Rectal smooth muscle tissue (tissue), 1 donor: ENCODE measurements around the gene CFAP97D1.

Experiments used
- H3K27ac ChIP-seq: one replicate; pipeline ENCODE4 v1.7.0; 2013; ENCODE audit warnings: low read depth, low read length, inconsistent platforms
- H3K27me3 ChIP-seq: one replicate; pipeline ENCODE4 v1.7.0; 2013; ENCODE audit warnings: low read length; ENCODE audit not compliant: control insufficient read depth, insufficient read depth
- H3K36me3 ChIP-seq: one replicate; pipeline ENCODE4 v1.7.0; 2013; ENCODE audit warnings: low read length; ENCODE audit not compliant: control insufficient read depth, insufficient read depth
- H3K4me1 ChIP-seq: one replicate; pipeline ENCODE4 v1.7.0; 2013; ENCODE audit warnings: low read length; ENCODE audit not compliant: control insufficient read depth, insufficient read depth
- H3K4me3 ChIP-seq: one replicate; pipeline ENCODE4 v1.7.0; 2013; ENCODE audit warnings: low read length
- H3K9ac ChIP-seq: one replicate; pipeline ENCODE4 v1.7.0; 2013; ENCODE audit warnings: low read length

Gene CFAP97D1

DNA sequence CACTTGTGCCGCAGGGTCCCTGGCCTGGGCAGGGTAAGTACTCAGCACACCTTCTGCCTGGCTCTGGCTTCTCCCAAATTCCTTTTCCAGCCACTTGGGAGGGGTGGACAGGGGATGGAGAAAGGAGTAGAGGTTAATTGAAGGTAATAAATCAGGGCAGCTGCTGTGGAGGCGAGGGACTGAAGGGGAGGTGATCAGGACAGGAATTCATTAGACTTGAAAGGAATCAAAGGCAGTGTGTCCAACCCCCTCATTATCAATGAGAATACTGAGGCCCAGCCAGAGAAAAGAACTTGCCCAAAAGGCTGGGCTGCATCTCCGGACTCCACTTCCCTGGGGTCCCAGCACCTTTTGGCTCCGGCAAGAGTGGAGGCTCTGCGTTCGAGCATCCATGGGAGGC lies 24.0 kb upstream of the CFAP97D1 start:
- no peak overlapping the region for H3K4me3 ChIP-seq
- H3K36me3 ChIP-seq, result no peaks in the 10 kb centered on the region
- peaks cover 18% of the 10 kb centered on the region for H3K27me3 ChIP-seq
- peaks cover 4% of the 10 kb centered on the region for H3K4me1 ChIP-seq
- no peak overlapping the region for H3K9ac ChIP-seq
- H3K27ac ChIP-seq, result no peak overlapping the region

DNA sequence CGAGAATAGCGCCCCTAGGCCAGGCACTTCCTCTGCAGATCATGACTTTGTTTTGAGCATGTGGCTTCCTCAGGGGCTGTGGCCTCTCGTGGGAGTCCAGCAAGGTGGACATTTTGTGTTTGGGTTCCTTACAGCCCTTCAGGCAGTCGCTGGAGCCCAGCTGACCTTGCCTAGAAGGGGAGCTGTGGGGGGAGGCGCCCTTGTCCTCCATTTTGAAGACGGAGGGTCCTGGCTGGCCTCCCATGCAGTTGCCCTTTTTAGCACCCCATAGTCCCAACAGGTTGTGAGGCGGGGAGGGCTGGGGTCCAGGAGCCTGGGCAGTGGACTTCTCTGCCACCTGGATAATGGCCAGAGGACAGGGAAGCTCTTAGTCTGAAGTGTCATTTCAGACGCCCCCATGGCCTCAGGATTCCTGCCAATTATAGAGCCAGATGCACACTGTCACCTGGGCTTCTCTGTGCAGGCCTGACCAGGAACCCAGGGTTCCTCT lies 23.0 kb upstream of the CFAP97D1 start:
- Histone ChIP-seq H3K9ac (no peak overlapping the region), H3K4me1 (peaks cover 4% of the 10 kb centered on the region), H3K4me3 (no peak overlapping the region), H3K36me3 (no peaks in the 10 kb centered on the region), H3K27me3 (peaks cover 18% of the 10 kb centered on the region), H3K27ac (no peak overlapping the region)

DNA sequence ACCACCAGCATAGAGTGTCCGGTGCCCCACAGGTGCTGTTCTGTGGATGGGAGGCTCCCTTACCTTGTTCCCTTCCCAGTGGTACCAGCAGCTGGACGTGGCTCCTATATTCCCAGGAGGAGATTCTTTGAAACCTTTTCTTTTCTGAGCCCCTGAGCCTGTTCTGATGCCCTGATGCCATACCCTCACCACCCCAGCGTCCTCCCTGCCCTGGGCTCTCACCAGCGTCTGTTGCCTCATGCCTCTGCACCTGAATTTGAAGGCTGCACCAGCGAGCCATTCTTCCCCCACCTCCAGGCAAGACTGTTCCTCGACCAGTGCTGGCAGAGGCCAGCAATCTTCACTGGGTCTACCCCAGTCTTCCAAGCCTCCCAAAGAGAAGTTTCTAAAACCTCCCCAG lies 22.1 kb upstream of the CFAP97D1 start:
- H3K4me1 ChIP-seq, result peaks cover 4% of the 10 kb centered on the region
- H3K27me3 ChIP-seq, result peaks cover 18% of the 10 kb centered on the region
- no peak overlapping the region for H3K9ac ChIP-seq
- no peaks in the 10 kb centered on the region for H3K36me3 ChIP-seq
- H3K4me3 ChIP-seq, result no peak overlapping the region
- H3K27ac ChIP-seq, result no peak overlapping the region

DNA sequence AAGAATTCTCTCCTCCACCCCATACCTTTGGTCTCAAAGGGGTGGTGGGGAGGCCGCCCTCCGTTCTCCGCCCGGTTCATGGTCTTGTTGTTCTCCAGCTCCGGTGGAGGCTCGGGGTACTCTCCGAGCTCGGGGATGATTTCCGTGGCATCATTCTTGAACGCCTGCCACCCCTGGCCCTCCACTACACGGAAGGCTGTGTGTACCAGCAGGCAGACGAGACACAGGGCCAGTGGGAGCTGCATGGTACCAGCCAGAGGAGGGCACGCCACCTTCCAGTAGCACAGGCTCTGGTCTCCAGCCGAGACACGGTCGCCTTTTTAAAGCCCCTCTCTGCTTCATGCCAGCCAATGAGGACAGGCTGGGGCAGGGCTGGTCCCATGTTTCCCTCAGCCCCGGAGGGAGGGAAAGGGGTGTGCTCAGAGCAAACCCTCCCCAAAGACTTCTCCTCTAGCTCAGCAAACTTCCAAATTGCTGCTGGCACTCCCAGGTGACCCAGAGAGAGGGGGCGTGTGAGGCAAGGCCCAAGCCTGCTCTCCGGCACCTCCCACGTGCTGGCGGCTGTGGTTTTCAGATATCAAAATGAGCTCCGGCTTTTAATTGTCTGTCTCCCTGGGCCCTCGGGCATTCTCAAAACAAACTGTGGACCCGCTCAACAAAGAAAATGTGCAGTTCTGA lies 21.6 kb upstream of the CFAP97D1 start, which contains the start of gene SOST:
Gene SOST, minus strand, starts transcription at position 295 of the 678 bp plus-strand sequence. Its CDS starts 50 bp downstream, at position 245.
- Histone ChIP-seq H3K27ac (no peak within 1 kb of the TSS), H3K9ac (no peak within 1 kb of the TSS), H3K36me3 (no peaks in the 10 kb centered on the region), H3K4me3 (no peak within 1 kb of the TSS), H3K4me1 (peaks cover 4% of the 10 kb centered on the region), H3K27me3 (peaks cover 18% of the 10 kb centered on the region)

DNA sequence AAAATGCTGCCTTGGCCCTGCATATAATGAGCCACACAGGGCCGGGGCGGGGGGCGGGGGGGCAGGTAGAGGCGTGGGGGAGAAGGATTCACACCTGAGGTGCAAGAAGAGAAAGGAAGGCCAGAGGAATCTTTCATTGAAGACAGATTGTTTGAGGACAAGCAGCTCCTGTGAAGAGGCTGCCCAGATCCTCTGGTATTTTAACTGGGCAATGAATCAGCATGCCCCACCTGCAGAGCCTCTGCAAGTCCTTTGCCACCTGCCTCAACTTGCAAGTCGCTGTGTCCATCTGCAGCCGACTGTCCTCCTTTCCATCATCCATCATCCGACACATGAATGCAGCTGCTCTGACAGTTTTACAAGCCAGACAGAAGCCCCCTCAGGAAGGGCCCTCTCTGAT lies 20.4 kb upstream of the CFAP97D1 start:
- Histone ChIP-seq H3K36me3 (no peaks in the 10 kb centered on the region), H3K4me1 (peaks cover 4% of the 10 kb centered on the region), H3K4me3 (no peak overlapping the region), H3K27ac (no peak overlapping the region), H3K9ac (no peak overlapping the region), H3K27me3 (peaks cover 15% of the 10 kb centered on the region)

DNA sequence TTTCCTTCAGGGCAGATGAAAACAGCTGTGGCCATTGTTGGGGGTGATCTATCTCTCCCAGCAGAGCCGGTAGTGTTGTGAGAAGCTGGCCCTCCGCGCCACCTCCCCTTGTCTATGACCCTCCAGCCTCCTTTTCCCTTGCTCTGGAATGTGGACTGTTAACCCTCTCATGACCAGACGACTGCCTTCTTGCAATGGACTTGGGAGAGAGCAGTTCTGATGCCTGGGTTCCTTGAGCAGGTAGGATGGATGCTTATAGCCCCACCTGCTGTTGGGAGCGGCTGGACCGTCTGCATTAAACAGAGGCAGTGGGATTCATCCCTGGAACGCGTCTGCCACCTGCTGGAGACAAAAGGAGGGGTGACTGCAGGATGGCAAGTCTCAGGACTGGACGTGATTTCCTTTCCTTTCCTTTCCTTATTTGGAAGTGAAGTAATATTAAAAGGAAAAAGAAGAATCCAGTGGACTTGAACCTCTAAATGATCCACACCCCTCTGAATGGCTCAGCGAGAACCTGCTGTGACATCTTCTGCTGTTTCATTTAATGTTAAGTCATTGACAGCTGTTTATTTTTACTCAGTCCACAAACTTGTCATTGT lies 19.9 kb upstream of the CFAP97D1 start:
- no peak overlapping the region for H3K4me3 ChIP-seq
- peaks cover 4% of the 10 kb centered on the region for H3K4me1 ChIP-seq
- no peak overlapping the region for H3K9ac ChIP-seq
- H3K27ac ChIP-seq, result no peak overlapping the region
- no peaks in the 10 kb centered on the region for H3K36me3 ChIP-seq
- peaks cover 14% of the 10 kb centered on the region for H3K27me3 ChIP-seq

DNA sequence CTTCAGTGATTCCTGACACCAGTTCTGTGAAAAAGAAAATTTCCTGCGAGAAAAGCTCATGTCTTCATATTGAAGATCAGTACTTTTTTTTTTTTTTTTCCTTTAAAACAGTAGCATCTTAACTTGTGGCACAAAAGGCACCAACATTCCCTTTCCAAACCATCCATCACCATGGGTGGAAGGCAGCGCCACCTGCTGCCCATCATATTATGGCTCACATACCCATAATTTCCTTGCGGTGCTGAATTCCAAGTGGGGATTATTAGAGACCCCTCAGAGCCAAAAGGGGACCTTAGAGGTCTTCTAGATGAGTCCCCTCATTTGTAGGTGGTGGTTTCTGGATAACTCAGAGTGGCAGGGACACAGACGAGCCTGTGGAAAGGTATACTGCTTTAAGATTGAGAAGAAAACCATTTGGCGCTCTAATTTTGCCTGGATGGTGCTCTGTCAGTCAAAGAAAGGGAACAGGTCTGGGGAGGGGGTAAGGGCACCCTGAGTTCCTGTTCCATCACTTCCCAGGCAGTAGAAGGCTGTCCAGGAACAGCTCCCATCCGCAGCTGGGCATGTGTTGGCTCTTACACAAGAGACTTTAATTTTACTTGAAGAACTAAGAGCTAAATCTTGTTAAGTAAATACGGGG lies 13.7 kb upstream of the CFAP97D1 start:
- Histone ChIP-seq H3K9ac (no peak overlapping the region), H3K4me3 (no peak overlapping the region), H3K36me3 (peaks cover 7% of the 10 kb centered on the region), H3K4me1 (no peaks in the 10 kb centered on the region), H3K27ac (no peak overlapping the region), H3K27me3 (no peaks in the 10 kb centered on the region)

DNA sequence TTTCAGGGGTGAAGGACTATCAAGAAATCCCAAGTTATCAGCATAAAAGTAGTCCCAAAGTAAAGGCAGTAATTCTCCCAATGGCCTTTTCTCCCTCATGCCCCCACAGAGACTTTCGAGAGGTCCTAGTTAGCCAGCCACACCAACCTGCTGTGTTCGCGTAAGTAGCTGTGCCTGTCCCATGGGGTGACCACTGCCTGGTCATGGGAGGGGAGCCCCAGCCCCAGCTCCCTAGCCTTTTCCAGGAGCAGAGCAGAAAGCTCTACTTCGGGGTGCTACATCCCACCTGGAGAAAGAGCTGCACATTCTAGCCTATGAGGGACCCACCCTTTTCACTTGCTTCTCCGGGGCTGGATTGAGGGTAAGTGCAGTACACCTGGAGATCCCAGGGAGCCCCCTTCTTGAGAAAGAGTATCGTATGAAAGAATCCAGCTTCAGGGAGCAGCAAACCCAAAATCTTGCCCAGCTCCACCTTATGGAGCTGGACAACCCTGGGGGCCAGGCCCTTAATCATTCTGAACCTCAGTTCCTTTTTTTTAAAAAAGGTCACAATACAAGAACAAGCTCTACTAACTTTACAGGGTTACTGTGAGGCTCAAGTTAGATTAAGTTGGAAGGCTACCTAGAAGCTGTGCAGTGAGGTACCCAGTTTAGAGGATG lies 13.1 kb upstream of the CFAP97D1 start:
- Histone ChIP-seq H3K27ac (no peak overlapping the region), H3K9ac (no peak overlapping the region), H3K4me3 (no peak overlapping the region), H3K4me1 (no peaks in the 10 kb centered on the region), H3K27me3 (no peaks in the 10 kb centered on the region), H3K36me3 (peaks cover 7% of the 10 kb centered on the region)

DNA sequence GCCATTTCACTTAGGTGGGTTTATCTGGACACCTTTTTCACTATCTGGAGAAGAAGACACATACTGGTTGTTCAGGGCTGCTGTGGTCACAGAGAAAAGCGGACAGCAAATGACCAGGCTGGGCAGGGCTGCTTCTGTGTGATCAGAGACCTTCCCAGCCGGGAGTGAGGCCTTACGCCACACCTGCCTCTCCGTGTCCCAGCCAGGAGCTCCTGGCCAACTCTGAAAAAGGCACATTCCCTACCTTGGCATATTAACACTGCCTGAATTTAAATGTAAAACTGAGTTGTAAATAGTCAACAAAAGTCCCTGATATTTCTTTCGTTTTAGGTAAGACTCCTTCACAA lies 12.5 kb upstream of the CFAP97D1 start:
- no peaks in the 10 kb centered on the region for H3K4me1 ChIP-seq
- peaks cover 9% of the 10 kb centered on the region for H3K36me3 ChIP-seq
- no peak overlapping the region for H3K4me3 ChIP-seq
- H3K9ac ChIP-seq, result no peak overlapping the region
- no peaks in the 10 kb centered on the region for H3K27me3 ChIP-seq
- no peak overlapping the region for H3K27ac ChIP-seq

DNA sequence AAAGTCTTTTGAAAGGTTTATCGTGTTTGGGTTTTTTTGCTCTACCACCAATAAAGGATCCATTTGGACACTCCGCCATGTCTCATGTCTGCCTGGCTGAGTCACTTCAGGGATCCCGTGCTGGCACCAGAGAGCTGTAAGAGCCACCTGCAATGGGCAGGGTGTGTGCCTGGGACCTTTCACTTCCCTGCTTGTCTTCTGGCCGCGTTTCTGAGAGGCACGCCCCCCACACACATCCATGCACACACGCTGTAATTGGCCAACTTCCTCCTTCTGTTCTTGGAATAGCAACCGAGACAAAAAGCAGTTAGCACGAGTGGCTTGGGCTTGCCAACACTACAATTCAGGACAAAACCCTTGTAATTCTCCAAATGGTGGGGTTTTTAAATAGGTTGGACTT lies 11.9 kb upstream of the CFAP97D1 start:
- no peaks in the 10 kb centered on the region for H3K27me3 ChIP-seq
- H3K9ac ChIP-seq, result no peak overlapping the region
- H3K4me1 ChIP-seq, result no peaks in the 10 kb centered on the region
- H3K27ac ChIP-seq, result no peak overlapping the region
- no peak overlapping the region for H3K4me3 ChIP-seq
- H3K36me3 ChIP-seq, result peaks cover 14% of the 10 kb centered on the region

DNA sequence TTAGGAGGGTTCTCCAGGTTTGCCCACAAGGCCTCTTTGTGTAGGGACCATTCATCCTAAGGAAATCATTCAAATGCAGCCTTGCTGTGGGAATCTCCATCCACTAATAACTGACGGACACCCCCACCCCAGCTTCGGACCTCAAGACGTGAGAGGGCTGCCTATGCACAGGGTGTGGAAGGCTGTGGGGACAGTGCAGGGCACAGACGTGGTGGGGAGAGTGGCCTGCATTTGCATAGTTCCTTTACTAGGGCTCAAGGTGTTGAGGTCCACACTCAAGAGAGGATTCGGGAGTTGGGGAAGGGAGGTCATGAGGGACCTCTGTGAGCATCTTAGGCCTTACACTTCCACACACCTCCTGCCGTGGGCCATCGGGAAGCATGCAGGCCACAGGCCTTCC lies 11.3 kb upstream of the CFAP97D1 start:
- Histone ChIP-seq H3K27me3 (no peaks in the 10 kb centered on the region), H3K27ac (no peak overlapping the region), H3K4me1 (no peaks in the 10 kb centered on the region), H3K36me3 (peaks cover 14% of the 10 kb centered on the region), H3K9ac (no peak overlapping the region), H3K4me3 (no peak overlapping the region)

DNA sequence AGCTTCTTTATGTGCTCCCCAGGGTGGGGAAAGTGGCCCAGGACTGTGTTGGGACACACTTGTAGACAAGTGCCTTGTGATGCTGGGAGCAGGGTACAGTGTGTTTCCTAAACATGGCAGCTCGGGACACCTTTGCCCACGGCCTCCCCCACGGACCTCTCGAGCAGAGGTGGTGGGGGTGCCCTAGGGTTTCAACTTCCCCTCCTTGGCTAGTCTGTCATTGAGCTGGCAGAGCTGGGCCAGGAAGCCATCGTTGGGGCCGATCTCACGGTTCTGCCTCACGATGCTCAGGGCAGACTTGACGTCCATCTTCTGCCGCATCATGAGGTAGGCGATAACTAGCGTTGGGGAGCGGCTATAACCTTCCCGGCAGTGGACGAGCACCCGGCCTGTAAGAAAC lies 10.8 kb upstream of the CFAP97D1 start:
- no peak overlapping the region for H3K9ac ChIP-seq
- no peaks in the 10 kb centered on the region for H3K4me1 ChIP-seq
- no peak overlapping the region for H3K4me3 ChIP-seq
- H3K27me3 ChIP-seq, result no peaks in the 10 kb centered on the region
- peaks cover 19% of the 10 kb centered on the region for H3K36me3 ChIP-seq
- no peak overlapping the region for H3K27ac ChIP-seq
